Stimulated activated CD8-positive, alpha-beta memory T cell treated with anti-CD3 and anti-CD28 coated beads, Interleukin-12 subunit alpha, Interleukin-12 subunit beta, amount 100 ng/mL, for 4 hours (primary cell): ENCODE data around the gene DUSP1.

Source experiments
- DNase-seq: peaks from one replicate; pipeline ENCODE4 v3.0.0-alpha.2; 2020; ENCODE audit warnings: low read depth

DUSP1 gene

GRCh38 chr5:172723508-172723907 is 47.5 kb downstream of the DUSP1 start:
- DNase-seq: no peak

DNA sequence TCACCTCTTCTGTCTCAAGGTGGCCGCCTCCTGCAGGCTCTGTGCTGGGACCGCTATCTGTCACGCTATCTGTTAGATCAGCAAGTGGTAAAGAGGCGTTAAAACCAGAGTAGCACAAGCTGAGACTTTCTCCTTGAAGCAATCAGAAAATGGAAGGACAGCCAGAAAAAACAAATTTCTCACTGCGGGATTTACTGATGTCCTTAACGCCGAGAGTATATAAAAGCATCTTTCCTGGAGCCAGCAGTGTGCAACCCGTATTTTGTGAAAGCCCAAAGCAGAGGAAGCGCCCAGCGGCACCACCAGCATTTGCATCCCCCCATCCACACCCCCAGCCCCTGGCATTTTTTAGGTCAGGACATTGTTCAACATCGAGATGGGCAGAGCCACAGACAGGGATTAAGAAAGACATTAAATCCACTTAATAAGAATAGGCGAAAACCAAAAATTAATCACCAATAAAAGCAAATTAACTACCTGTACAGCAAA is 48.6 kb downstream of the DUSP1 start:
- peak; percentile 19 for DNase-seq

DNA sequence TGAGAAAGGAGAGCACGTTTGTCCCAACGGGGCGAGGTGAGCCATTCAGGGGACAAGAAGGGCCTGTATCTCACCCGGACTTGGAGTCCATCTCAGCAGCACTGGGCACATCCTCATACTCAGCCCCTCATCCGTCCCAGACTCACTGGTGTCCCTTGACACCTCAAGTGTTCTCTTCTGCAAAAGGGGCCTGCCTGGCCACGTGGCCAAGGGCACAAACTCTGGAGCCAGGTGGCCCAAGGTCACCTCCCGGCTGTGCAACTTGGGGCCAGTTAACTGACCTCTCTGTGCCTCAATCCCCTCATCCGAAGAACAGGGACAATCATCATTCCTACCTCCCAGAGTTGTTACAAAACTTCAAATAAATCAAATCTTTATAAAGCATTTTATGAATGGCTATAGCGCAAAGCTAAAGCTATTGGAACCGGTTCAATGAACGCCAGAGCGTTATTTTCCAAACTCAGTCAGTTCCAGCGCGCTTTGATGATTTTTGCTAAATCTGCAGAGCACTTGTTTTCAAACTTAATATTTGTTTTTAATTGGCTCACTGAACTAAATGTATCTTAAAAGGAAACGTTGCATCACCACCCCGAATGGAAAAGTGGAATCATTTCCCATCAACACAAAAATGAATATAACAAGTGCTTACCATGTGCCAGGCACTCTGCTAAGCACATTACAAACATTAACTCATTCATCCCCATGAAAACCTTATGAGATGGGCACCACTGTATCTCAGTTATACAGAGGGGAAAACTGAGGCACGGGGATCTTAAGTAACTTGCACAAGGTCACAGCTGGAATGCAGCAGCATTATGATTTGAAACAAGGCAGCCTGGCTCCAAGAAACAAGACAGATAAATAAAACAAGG is 49.3 kb downstream of the DUSP1 start:
- no peak for DNase-seq

DNA sequence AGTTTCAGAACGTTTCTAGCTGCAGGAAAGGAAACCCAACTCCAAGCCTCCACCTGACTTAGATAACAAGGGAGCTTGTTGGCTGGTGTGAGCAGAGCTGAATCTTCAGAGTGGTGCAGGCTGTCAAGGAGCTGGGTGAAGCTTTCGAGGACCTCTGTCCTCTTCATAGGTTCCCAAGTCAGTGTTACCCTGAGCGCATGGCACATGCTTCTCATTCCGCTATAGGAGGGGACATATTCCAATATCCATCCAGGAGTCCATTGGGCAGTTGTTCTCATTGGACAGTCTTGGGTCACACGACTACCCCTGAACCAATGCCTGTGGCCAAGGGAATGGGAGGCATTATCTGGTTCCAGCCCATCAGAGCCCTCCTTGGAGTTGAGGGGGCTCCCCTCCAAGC is 50.3 kb downstream of the DUSP1 start:
- no peak for DNase-seq

- no peak for DNase-seq
Measured at GRCh38 chr5:172719211-172719610, 51.8 kb downstream of the DUSP1 start.

DNA sequence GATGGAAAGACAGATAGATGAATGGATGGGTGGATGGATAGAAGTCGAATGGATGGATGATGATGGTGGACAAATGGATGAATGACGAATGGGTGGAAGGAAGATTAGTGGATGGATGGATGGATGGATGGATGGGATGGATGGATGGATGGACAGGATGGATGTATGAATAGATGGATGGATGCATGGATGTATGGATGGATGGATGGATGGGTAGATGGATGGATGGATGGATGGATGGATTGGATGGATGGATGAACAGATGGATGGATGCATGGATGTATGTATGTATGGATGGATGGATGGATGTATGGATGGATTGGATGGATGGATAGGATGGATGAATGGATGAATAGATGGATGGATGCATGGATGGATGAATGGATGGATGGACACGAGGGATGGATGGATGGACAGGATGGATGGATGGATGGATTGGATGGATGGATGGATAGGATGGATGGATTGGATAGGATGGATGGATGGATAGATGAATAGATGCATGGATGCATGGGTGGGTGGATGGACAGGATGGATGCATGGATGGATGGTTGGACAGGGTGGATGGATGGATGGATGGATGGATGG is 52.4 kb downstream of the DUSP1 start:
- no peak for DNase-seq
